VCaP (cell line): Measurements from ENCODE around the gene GGCX.
A peak's percentile ranks its signal among the peaks of the same experiment; 100 is the strongest.
"Not testable (repeated sequence)": the region's sequence is repeated elsewhere in the genome, so short reads cannot be mapped to it uniquely, and the experiment has no call there.

Experiments used
- H3K27ac ChIP-seq: fragments of 450-650 bp; 2 replicates; pipeline ENCODE4 v1.5.1; 2017
- CTCF ChIP-seq: fragments of 450-650 bp; conservative IDR thresholded peaks from 2 replicates; pipeline ENCODE4 v1.5.1; 2017; ENCODE audit warnings: mild to moderate bottlenecking, moderate library complexity

The GGCX gene

GRCh38 chr2:85597241-85597640, 35.9 kb upstream of the GGCX start:
- no peak overlapping the region for H3K27ac ChIP-seq
- TF ChIP-seq CTCF, result no peak

GRCh38 chr2:85596486-85597143, 35.3 kb upstream of the GGCX start:
- peak overlapping the region; percentile 83; the same call in 1 of the 2 replicates for H3K27ac ChIP-seq

GRCh38 chr2:85596026-85596333, 34.7 kb upstream of the GGCX start:
- H3K27ac ChIP-seq, result peak overlapping the region; percentile 83

More at GRCh38 chr2:85596486-85597143, 35.3 kb upstream of the GGCX start:
- TF ChIP-seq CTCF, result no peak

GRCh38 chr2:85595301-85596025, 34.2 kb upstream of the GGCX start, which contains the start of gene RNF181:
Gene RNF181 (plus strand): TSS chr2:85595745. CDS start chr2:85595764, 19 bp downstream.
- no peak for TF ChIP-seq CTCF
- peak within 1 kb of the TSS; percentile 83 for H3K27ac ChIP-seq

More at GRCh38 chr2:85596026-85596333, 34.7 kb upstream of the GGCX start:
- no peak for TF ChIP-seq CTCF

- TF ChIP-seq CTCF, result no peak
- H3K27ac ChIP-seq, result peak overlapping the region; percentile 83
Measured at GRCh38 chr2:85594715-85595300, 33.5 kb upstream of the GGCX start.

GRCh38 chr2:85593023-85593422, 31.7 kb upstream of the GGCX start:
- H3K27ac ChIP-seq, result no peak overlapping the region
- no peak for TF ChIP-seq CTCF

GRCh38 chr2:85592299-85592698, 31.0 kb upstream of the GGCX start:
- not testable (repeated sequence) for H3K27ac ChIP-seq

- no peak for TF ChIP-seq CTCF
- no peak overlapping the region for H3K27ac ChIP-seq
Measured at GRCh38 chr2:85591563-85591962, 30.3 kb upstream of the GGCX start.
